22Rv1 (cell line): ENCODE data around the gene ARF1.
"Not testable (repeated sequence)": the region's sequence is repeated elsewhere in the genome, so short reads cannot be mapped to it uniquely, and the experiment has no call there.

Source experiments
- H3K27ac ChIP-seq: fragments of 450-650 bp; 2 replicates; pipeline ENCODE4 v1.5.1; 2017
- CTCF ChIP-seq: fragments of 450-650 bp; IDR thresholded peaks from 2 replicates; pipeline ENCODE4 v1.5.1; 2017; ENCODE audit warnings: mild to moderate bottlenecking
- ZFX ChIP-seq: fragments of 450-650 bp; IDR thresholded peaks from 2 replicates; pipeline ENCODE4 v1.6.1; 2017; ENCODE audit warnings: antibody characterized with exemption, borderline replicate concordance

ARF1 gene

GRCh38 chr1:228106800-228107054 lies 24.2 kb downstream of the ARF1 start:
- TF ChIP-seq CTCF (no peak), ZFX (no peak)
- H3K27ac ChIP-seq, result no peak overlapping the region

GRCh38 chr1:228107636-228108035 lies 25.1 kb downstream of the ARF1 start:
- TF ChIP-seq ZFX, result no peak
- TF ChIP-seq CTCF, result no peak

GRCh38 chr1:228108055-228108690 lies 25.7 kb downstream of the ARF1 start:
- no peak for TF ChIP-seq ZFX
- TF ChIP-seq CTCF, result no peak

More at GRCh38 chr1:228107636-228108035, 25.1 kb downstream of the ARF1 start:
- H3K27ac ChIP-seq, result no peak overlapping the region; the same call in 1 of the 2 replicates

GRCh38 chr1:228108742-228109072 lies 26.2 kb downstream of the ARF1 start:
- TF ChIP-seq ZFX (no peak), CTCF (no peak)
- peak overlapping the region; percentile 67 for H3K27ac ChIP-seq

More at GRCh38 chr1:228108055-228108690, 25.7 kb downstream of the ARF1 start:
- peak overlapping the region; percentile 67 for H3K27ac ChIP-seq

GRCh38 chr1:228109073-228109961 lies 26.8 kb downstream of the ARF1 start, which contains the start of gene MRPL55:
Gene MRPL55 (minus strand): TSS chr1:228109299. CDS start chr1:228108260, 1,039 bp downstream.
- H3K27ac ChIP-seq, result peak within 1 kb of the TSS; percentile 67
- TF ChIP-seq ZFX, result no peak
- peak; percentile 55 for TF ChIP-seq CTCF

GRCh38 chr1:228109962-228110488 lies 27.5 kb downstream of the ARF1 start:
- peak overlapping the region; percentile 67; the same call in 1 of the 2 replicates for H3K27ac ChIP-seq
- TF ChIP-seq ZFX (no peak), CTCF (no peak)

- no peak overlapping the region for H3K27ac ChIP-seq
These were observed 28.0 kb downstream of the ARF1 start for GRCh38 chr1:228110556-228110955.

GRCh38 chr1:228111315-228111714 lies 28.8 kb downstream of the ARF1 start:
- not testable (repeated sequence) for H3K27ac ChIP-seq

More at GRCh38 chr1:228110556-228110955, 28.0 kb downstream of the ARF1 start:
- no peak for TF ChIP-seq ZFX
- TF ChIP-seq CTCF, result no peak
